Uterus (tissue), 4 donors: ENCODE results near the gene AIG1. TPM values are rescaled to one million over a fixed set of nuclear protein-coding genes. Genes with fewer than 3 reads are reported as not detected.
"Not testable (repeated sequence)": the region's sequence is repeated elsewhere in the genome, so short reads cannot be mapped to it uniquely, and the experiment has no call there.

Source experiments
- DNase-seq, 2 donors: peaks; one replicate each; pipeline ENCODE4 v3.0.0-alpha.2; 2019 to 2020
- H3K27ac ChIP-seq, 2 donors: fragments of 200-600 bp; sonication (generic); 1 replicate in 1 of 2; 2 replicates in 1 of 2; pipeline ENCODE4 v1.5.1; 2016 to 2018
- H3K27me3 ChIP-seq, 2 donors: fragments of 200-600 bp; sonication (generic); one replicate each; pipeline ENCODE4 v1.5.1; 2018 to 2019; ENCODE audit warnings: control low read depth in 1 of 2
- H3K36me3 ChIP-seq, 2 donors: fragments of 200-600 bp; sonication (generic); one replicate each; pipeline ENCODE4 v1.5.1; 2019; ENCODE audit warnings: control low read depth in 1 of 2
- H3K4me1 ChIP-seq, 2 donors: fragments of 200-600 bp; sonication (generic); one replicate each; pipeline ENCODE4 v1.5.1; 2018 to 2019; ENCODE audit warnings: control low read depth in 1 of 2
- H3K4me3 ChIP-seq, 2 donors: fragments of 200-600 bp; sonication (generic); 1 replicate in 1 of 2; 2 replicates in 1 of 2; pipeline ENCODE4 v1.5.1; 2018 to 2019; ENCODE audit warnings: mild to moderate bottlenecking in 1 of 2
- H3K9me3 ChIP-seq, 2 donors: fragments of 200-600 bp; sonication (generic); one replicate each; pipeline ENCODE4 v1.5.1; 2019; ENCODE audit warnings: control low read depth in 1 of 2
- CTCF ChIP-seq, 4 experiments: fragments of 200-600 bp in 2 of 4; fragments of 450-650 bp in 2 of 4; sonication (generic) in 2 of 4; IDR thresholded peaks; one replicate each; pipeline ENCODE4 v1.5.1; 2016 to 2019; ENCODE audit warnings: antibody characterized with exemption in 4 of 4, mild to moderate bottlenecking in 2 of 4, moderate library complexity in 1 of 4
- POLR2A ChIP-seq, 2 donors: fragments of 450-650 bp; IDR thresholded peaks; one replicate each; pipeline ENCODE4 v1.6.1; 2016; ENCODE audit warnings: antibody characterized with exemption in 2 of 2, mild to moderate bottlenecking in 1 of 2, moderate library complexity in 1 of 2
- intact Hi-C: fragments of 100-400 bp; cut with DNase I; formaldehyde crosslinking; loops from one replicate; pipeline ENCODE4 v1.15.1; 2023; ENCODE audit warnings: low total_unique reads
- total RNA-seq, 4 donors: library from RNA; depleted of rRNA in 3 of 4; stranded (reverse); fragments of >200 nt in 3 of 4; gene quantifications; one replicate each; pipeline versions ENCODE4 v1.1.0 to v1.2.4, GENCODE V29; 2014 to 2023
- donor health status: DM: yes; HTN: yes; CAD: no.

AIG1 gene
- total RNA-seq, 4 donors from 2014 or later, result 6.9 to 36.6 (median 27.8) TPM

- Histone ChIP-seq H3K4me1 (no peaks in the 10 kb centered on the region), H3K9me3 (no peaks in the 10 kb centered on the region), H3K4me3 (no peak overlapping the region), H3K36me3 (no peaks in the 10 kb centered on the region), H3K27ac (no peak overlapping the region), H3K27me3 (no peaks in the 10 kb centered on the region)
- intact Hi-C loops, result no loop called here
- no peak for TF ChIP-seq CTCF (IDR thresholded peaks at IDR 0.05)
- no peak for DNase-seq
These were observed 235.2 kb downstream of the AIG1 start for GRCh38 chr6:143295932-143296331.

GRCh38 chr6:143298071-143298470, 237.4 kb downstream of the AIG1 start:
- H3K27ac ChIP-seq, result no peak overlapping the region
- H3K27me3 ChIP-seq, result no peaks in the 10 kb centered on the region
- intact Hi-C loops, result no loop called here
- no peak for TF ChIP-seq POLR2A (IDR thresholded peaks at IDR 0.05)
- no peak for TF ChIP-seq CTCF (IDR thresholded peaks at IDR 0.05)
- no peaks in the 10 kb centered on the region for H3K4me1 ChIP-seq
- no peak for DNase-seq
- no peaks in the 10 kb centered on the region for H3K9me3 ChIP-seq
- H3K4me3 ChIP-seq, result no peak overlapping the region
- no peaks in the 10 kb centered on the region for H3K36me3 ChIP-seq

- no peaks in the 10 kb centered on the region for H3K36me3 ChIP-seq
- H3K4me3 ChIP-seq, result no peak overlapping the region
- H3K27ac ChIP-seq, result no peak overlapping the region
- DNase-seq, result no peak
- no peaks in the 10 kb centered on the region for H3K9me3 ChIP-seq
- H3K4me1 ChIP-seq, result no peaks in the 10 kb centered on the region
- no peaks in the 10 kb centered on the region for H3K27me3 ChIP-seq
- intact Hi-C loops, result no loop called here
- TF ChIP-seq CTCF (IDR thresholded peaks at IDR 0.05) (no peak), POLR2A (IDR thresholded peaks at IDR 0.05) (no peak)
These were observed 238.8 kb downstream of the AIG1 start for GRCh38 chr6:143299253-143300166.

DNA sequence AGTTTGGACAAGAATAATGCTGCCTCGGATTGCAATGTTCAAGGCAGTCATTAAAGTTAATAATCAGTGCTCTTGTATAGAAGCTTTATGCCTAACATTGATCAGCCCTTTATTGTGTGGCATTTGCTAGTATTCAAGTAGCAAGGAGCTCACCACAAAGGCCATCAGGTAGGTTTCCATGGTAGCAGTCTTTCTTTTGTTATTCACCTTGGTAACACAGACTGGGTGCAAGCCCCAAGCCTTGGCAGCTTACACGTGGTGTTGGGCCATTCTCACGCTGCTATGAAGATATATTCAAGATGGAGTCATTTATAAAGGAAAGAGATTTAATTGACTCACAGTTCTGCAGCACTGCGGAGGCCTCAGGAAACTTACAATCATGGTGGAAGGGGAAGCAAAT, 240.5 kb downstream of the AIG1 start:
- Histone ChIP-seq H3K27me3 (no peaks in the 10 kb centered on the region), H3K4me1 (no peaks in the 10 kb centered on the region), H3K36me3 (no peaks in the 10 kb centered on the region), H3K27ac (no peak overlapping the region), H3K4me3 (no peak overlapping the region), H3K9me3 (no peaks in the 10 kb centered on the region)
- no peak for TF ChIP-seq CTCF (IDR thresholded peaks at IDR 0.05)
- TF ChIP-seq POLR2A (IDR thresholded peaks at IDR 0.05), result no peak
- DNase-seq, result no peak
- intact Hi-C loops, result no loop called here

DNA sequence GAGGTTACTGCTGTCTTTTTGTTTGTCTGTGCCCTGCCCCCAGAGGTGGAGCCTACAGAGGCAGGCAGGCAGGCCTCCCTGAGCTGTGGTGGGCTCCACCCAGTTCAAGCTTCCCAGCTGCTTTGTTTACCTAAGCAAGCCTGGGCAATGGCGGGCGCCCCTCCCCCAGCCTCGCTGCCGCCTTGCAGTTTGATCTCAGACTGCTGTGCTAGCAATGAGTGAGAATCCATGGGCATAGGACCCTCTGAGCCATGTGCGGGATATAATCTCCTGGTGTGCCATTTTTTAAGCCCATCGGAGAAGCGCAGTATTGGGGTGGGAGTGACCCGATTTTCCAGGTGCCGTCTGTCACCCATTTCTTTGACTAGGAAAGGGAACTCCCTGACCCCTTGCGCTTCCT, 247.1 kb downstream of the AIG1 start:
- H3K9me3 ChIP-seq, H3K4me3 ChIP-seq, H3K27ac ChIP-seq, intact Hi-C loops, H3K36me3 ChIP-seq, H3K27me3 ChIP-seq, DNase-seq, H3K4me1 ChIP-seq: not testable (repeated sequence)
